ENCODE results near the gene DCHS2. TPM values are rescaled to one million over a fixed set of nuclear protein-coding genes. Genes with fewer than 3 reads are reported as not detected.

Gene DCHS2
- polyA plus RNA-seq, 12 donors, result 5.2 to 17.4 (median 9.4) TPM; not detected in 1

DNA sequence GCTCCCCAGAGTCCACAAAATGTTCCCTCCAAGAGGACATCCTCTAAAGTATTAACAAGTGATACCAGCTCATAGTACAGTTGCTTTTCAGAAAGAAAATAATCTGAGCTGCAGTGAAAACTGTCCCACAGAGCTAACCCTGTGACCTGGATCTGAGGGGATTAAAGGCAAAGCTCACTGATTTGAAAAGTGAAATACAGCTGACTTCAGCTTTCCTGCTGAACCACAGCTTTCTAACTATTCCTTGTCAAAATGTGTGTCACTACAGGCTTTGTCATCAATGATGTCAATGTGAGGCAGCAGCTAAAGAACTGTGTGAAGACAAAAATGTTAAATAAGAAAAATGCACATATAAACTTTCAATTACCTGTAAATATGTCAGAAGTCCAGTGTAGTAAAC is 36.9 kb downstream of the DCHS2 start:
- DNase-seq, result no peak

- peak; percentile 48 for DNase-seq
These were observed 38.7 kb downstream of the DCHS2 start for GRCh38 chr4:154452798-154453346.

DNA sequence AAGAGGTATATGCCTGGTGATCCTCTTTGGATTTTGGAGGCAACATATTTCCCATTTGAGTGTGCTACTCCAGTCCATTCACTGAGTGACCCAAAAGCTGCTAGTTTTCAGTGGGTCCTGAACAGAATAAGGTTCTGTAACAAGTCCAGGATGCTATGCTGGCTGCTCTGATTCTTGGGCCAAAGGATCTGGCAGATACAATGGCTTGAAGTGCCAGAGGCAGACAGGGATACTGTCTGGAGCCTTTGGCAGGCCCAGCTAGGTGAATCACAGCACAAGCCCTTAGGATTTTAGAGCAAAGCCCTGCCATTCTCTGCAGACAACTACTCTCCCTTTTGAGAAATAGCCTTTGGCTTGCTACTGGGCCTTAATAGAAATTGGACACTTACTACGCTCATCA is 40.6 kb downstream of the DCHS2 start:
- no peak for DNase-seq

- no peak for DNase-seq
These were observed 46.6 kb downstream of the DCHS2 start for GRCh38 chr4:154444958-154445357.

DNA sequence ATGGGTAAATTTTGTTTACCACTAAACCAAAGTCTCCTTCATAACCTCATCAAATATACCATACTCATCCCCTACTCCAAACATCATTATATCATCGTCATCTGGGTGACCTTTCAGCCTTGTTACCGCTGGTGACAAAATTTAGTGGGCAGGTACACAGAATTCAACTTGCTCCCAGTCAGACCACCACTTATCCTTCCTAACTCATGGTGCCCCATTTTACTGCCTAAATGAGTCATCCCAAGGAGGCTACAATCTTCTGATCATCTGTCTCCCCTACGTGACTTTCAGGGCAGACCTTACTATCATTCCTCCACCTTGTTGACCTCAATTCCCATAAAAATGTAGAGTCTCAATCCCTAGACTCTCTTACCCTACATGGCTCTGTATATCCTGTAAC is 49.6 kb downstream of the DCHS2 start:
- DNase-seq, result no peak

DNA sequence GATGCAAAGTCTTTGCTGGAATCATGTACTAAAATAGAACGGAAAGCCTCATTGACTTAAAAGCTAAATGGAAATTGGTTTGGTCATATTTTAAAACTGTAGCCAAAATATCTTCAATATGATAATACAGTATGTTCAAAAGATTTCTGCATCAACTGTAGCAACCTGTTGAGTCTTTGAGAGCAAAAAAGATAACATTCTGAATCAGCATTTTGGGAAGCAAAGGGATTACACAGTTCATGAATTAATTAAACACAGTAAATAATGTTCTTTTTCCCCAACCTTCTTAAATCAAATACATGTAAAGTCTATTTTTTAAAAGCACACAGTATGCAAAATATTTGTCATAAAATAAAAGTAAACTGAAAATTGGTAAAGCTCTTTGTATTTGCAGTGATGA is 50.5 kb downstream of the DCHS2 start:
- DNase-seq, result no peak

GRCh38 chr4:154439224-154439623 is 52.4 kb downstream of the DCHS2 start:
- DNase-seq, result no peak

DNA sequence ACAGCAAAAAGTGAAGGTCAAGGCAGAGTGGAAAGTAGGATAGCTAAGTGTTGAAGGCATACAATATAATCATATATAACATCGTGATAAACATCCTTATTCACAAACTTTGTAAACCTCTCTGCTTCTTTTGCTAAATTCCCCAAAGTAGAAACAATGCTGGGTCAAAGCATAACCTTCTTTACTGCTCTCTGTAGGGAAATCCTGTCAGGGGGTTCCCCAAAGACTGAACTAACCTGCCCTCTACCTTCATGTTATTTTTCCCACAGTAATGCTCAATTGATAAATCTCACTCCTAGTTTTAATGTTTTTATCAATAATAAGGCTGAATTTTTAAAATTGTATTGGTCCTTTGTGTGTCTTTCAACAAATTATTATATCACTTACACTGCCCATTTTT is 55.7 kb downstream of the DCHS2 start:
- no peak for DNase-seq

DNA sequence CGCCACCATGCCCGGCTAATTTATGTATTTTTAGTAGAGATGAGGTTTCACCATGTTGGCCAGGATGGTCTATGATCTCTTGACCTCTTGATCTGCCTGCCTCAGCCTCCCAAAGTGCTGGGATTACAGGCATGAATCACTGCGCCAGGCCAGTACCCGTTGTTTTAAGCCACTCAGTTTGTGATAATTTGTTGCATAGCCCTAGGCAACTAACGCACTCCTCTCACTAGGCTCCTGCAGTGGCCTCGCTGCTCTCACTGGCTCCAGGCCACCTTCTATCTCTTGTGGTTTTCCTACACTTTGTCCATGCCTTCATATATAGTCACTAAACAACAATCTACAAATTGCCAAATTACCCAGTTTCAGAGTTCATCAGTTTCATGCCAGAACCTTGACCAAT is 58.1 kb downstream of the DCHS2 start:
- no peak for DNase-seq

DNA sequence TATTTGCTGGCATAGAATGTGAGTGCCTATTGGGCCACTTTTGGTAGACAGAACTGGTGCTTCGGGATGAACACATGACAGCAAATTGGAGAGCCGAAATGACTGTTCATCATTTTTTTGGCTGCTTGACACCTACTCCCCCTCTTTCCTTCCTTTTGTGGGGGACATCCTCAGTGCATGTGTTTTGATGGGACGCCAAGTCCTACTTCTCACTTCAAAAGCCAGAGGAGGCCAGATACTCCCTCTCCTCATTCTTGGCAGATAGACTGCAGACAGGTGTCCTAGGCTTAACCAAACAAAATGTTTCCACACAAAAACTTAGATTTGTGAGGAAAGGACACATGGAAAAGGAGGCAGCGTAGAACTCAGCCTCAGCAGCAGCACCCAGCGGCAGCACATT is 62.4 kb downstream of the DCHS2 start:
- DNase-seq, result no peak

- no peak for DNase-seq
These were observed 64.5 kb downstream of the DCHS2 start for GRCh38 chr4:154427149-154427548.

DNA sequence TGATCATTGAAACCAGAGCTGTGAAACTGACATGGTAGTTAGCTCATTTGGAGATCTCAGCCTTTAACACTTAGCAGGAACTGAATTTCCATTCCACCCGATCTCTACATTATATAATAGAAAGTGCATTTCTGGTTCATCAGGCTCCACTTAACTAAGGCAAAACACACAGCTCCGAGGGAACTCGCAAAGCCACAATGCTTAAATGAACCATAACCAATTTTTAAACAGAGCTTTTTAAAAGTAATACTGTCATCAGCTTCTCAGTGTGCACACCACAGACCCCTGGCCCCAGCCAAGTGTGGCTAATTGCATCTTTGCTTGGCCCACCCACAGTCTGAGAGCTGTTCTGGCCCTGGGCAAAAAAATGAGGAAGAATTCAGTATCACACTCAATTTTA is 66.1 kb downstream of the DCHS2 start:
- no peak for DNase-seq

DNA sequence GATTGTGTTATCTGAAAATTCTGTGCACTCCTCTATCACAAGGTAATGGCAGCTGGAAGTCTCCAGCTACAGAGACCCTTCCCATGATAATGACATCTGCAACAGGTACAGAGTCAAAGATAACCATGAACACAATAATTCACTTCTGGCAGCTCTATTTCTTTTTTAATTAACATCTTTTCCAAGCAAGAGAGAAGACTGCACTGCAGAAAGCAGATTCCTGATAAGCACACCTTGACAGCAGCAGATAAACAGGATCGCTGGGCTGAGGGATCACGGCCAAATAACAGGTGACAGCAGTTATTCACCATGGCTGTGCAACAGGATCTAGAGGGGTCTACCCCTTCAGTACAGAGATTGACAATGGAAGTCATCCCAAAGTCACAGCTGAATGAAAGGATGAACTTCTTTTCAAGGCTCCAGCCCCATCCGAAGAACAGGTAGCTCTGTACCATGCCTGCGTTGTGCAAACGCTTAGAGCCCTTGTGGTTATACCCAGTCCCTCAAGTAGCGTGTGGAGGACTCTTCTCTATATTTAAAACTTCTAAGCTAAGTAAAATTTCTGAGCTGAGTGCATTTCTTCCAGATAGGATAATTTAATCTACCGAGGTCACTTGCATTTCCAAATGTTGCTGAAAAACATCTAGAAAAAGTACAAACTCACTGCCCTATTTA is 66.7 kb downstream of the DCHS2 start:
- DNase-seq, result no peak

GRCh38 chr4:154422152-154422551 is 69.4 kb downstream of the DCHS2 start:
- no peak for DNase-seq

DNA sequence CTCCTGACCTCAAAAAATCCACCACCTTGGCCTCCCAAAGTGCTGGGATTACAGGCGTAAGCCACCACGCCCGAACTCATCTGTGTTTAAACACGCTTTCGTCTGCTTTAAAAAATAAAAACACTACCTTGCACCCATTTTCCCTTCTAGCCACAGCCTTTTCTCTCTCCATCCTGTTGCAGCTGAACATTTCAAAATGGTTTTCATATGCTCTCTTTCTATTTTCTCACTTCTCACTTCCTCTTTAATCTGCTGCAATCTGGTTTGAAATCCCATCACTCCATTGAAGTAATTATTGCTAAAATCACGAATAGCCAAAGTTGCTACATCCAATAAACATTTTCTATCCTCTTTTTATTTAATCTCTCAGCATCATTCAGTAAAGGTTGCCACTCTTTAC is 70.0 kb downstream of the DCHS2 start:
- no peak for DNase-seq

DNA sequence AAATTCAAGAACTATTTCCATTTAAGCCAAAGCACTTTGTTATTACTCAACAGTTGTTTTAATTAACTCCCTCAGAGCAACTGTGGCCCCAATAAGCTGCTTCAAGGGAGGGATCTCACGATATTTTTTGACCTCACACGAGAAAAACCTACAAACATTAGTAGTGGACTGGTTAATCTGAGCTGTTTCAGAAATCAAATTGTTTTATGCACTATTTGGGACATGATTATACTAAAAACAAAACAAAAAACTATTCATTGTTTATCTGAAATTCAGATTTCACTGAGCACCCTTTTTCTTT is 74.3 kb downstream of the DCHS2 start:
- DNase-seq, result no peak

- peak; percentile 82 for DNase-seq
These were observed 75.4 kb downstream of the DCHS2 start for GRCh38 chr4:154416190-154416547.

- no peak for DNase-seq
These were observed 76.3 kb downstream of the DCHS2 start for GRCh38 chr4:154415313-154415712.

- DNase-seq, result no peak
These were observed 76.8 kb downstream of the DCHS2 start for GRCh38 chr4:154414796-154415195.

- DNase-seq, result no peak
These were observed 77.2 kb downstream of the DCHS2 start for GRCh38 chr4:154414371-154414770.

DNA sequence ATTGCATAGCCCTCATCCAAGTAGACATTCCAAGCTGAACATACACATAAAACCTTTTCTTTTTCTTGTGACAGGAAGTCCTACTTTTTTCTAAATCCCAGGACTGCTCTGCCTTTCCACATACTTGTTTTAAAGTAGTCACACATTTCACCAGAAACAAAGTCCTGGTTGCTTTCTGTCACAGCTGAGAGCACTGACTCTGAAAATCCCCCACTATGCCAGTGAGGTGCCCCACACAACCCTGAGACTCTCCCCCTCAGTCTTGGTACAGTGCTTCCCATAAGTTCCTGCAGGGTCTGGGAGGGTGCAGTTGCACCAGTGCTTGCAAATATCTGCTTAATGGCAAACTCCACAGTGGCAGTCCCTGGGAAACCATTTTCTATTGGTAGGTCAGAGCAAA is 84.2 kb downstream of the DCHS2 start:
- no peak for DNase-seq

- DNase-seq, result no peak
These were observed 85.4 kb downstream of the DCHS2 start for GRCh38 chr4:154406018-154406795.

GRCh38 chr4:154399259-154399974 is 92.2 kb downstream of the DCHS2 start:
- DNase-seq, result peak; percentile 80
